ENCODE measurements around the gene LARP7.

GRCh38 chr4:112702892-112703291, 65.9 kb downstream of the LARP7 start:
- TF ChIP-seq, protein P1, sequence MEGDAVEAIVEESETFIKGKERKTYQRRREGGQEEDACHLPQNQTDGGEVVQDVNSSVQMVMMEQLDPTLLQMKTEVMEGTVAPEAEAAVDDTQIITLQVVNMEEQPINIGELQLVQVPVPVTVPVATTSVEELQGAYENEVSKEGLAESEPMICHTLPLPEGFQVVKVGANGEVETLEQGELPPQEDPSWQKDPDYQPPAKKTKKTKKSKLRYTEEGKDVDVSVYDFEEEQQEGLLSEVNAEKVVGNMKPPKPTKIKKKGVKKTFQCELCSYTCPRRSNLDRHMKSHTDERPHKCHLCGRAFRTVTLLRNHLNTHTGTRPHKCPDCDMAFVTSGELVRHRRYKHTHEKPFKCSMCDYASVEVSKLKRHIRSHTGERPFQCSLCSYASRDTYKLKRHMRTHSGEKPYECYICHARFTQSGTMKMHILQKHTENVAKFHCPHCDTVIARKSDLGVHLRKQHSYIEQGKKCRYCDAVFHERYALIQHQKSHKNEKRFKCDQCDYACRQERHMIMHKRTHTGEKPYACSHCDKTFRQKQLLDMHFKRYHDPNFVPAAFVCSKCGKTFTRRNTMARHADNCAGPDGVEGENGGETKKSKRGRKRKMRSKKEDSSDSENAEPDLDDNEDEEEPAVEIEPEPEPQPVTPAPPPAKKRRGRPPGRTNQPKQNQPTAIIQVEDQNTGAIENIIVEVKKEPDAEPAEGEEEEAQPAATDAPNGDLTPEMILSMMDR (conservative IDR thresholded peaks at IDR 0.05; ENCODE audit: low read length), result no peak
- TF ChIP-seq EZH2phosphoT487 (IDR thresholded peaks at IDR 0.05; ENCODE audit: borderline replicate concordance), result no peak

All from Loucy (cell line).